ENCODE data around the gene CDRT4.

DNA sequence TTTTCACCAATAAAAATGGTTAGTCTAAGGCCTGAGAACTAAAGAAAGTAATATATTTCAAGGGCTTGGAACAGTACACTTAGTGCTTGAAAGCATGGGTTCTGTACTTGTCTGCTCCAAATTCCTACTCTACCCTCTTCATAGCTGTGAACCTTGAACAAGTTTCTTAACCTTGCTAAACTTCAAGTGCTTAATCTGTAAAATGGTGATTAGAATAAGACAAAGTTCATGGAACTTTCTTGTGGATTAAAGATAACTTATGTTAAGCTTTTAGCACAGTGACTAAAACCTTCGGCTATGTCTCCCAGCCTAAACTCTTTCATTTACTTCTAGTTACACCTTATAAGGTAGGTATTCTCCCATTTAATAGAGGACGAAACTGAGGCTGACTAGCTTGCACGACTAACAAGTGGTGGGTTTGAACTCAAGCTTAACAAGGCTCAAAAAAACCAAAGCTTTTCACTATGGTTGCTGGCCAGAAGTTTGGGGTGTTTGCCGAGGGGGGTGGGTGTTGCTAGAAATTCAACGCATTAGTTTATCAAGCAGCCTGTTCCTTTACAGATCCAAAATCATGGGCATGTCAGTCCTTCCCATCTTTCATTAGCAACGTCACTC, 28.8 kb downstream of the CDRT4 start:
- TF ChIP-seq, protein P1, sequence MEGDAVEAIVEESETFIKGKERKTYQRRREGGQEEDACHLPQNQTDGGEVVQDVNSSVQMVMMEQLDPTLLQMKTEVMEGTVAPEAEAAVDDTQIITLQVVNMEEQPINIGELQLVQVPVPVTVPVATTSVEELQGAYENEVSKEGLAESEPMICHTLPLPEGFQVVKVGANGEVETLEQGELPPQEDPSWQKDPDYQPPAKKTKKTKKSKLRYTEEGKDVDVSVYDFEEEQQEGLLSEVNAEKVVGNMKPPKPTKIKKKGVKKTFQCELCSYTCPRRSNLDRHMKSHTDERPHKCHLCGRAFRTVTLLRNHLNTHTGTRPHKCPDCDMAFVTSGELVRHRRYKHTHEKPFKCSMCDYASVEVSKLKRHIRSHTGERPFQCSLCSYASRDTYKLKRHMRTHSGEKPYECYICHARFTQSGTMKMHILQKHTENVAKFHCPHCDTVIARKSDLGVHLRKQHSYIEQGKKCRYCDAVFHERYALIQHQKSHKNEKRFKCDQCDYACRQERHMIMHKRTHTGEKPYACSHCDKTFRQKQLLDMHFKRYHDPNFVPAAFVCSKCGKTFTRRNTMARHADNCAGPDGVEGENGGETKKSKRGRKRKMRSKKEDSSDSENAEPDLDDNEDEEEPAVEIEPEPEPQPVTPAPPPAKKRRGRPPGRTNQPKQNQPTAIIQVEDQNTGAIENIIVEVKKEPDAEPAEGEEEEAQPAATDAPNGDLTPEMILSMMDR (IDR thresholded peaks at IDR 0.05) = no peak
- no peak for TF ChIP-seq POLR2A (IDR thresholded peaks at IDR 0.05)
